ENCODE measurements around the gene ATP5F1E. TPM values are rescaled to one million over a fixed set of nuclear protein-coding genes. Genes with fewer than 3 reads are reported as not detected.

The ATP5F1E gene
- total and polyA plus RNA-seq, 12 donors = 13.3 to 131 (median 55.3) TPM

- TF ChIP-seq POLR2A (IDR thresholded peaks at IDR 0.05) = no peak
- TF ChIP-seq CTCF (IDR thresholded peaks at IDR 0.05) = no peak
- Histone ChIP-seq H3K27ac (no peak overlapping the region), H3K27me3 (no peaks in the 10 kb centered on the region), H3K4me3 (no peak overlapping the region), H3K9me3 (replicated peaks in 1 of 3) (no peaks in the 10 kb centered on the region), H3K4me1 (replicated peaks in 1 of 2) (no peaks in the 10 kb centered on the region), H3K36me3 (replicated peaks in 1 of 2) (peaks cover 0 to 98% of the 10 kb centered on the region in 2 donors)
- peak in 1 of 7 donors; percentile 6 for DNase-seq
- WGBS, 4 donors = 89 to 94% (median 91%) methylated on average over 3 of the region's 3 CpGs
- intact Hi-C loops (cut with DNase I) = no loop called here
Measured at GRCh38 chr20:58992911-58993310, 39.2 kb downstream of the ATP5F1E start.

GRCh38 chr20:58991715-58992114 lies 40.4 kb downstream of the ATP5F1E start:
- H3K27ac ChIP-seq = no peak overlapping the region
- H3K9me3 ChIP-seq (replicated peaks in 1 of 3) = no peaks in the 10 kb centered on the region
- H3K4me1 ChIP-seq (replicated peaks in 1 of 2) = no peaks in the 10 kb centered on the region
- H3K36me3 ChIP-seq (replicated peaks in 1 of 2) = peaks cover 0 to 98% of the 10 kb centered on the region in 2 donors
- 81 to 86% (median 84%) methylated on average over 9 of the region's 9 CpGs for WGBS, 4 donors
- TF ChIP-seq POLR2A (IDR thresholded peaks at IDR 0.05) (no peak), CTCF (IDR thresholded peaks at IDR 0.05) (no peak)
- no peak overlapping the region for H3K4me3 ChIP-seq
- intact Hi-C loops (cut with DNase I) = no loop called here
- H3K27me3 ChIP-seq = no peaks in the 10 kb centered on the region
- DNase-seq = peak in 1 of 7 donors; percentile 17

GRCh38 chr20:58990651-58991445 lies 41.3 kb downstream of the ATP5F1E start:
- intact Hi-C loops (cut with DNase I) = no loop called here
- TF ChIP-seq CTCF (IDR thresholded peaks at IDR 0.05) = no peak
- TF ChIP-seq POLR2A (IDR thresholded peaks at IDR 0.05) = no peak
- peaks cover 0 to 98% of the 10 kb centered on the region in 2 donors for H3K36me3 ChIP-seq (replicated peaks in 1 of 2)
- H3K27ac ChIP-seq = no peak overlapping the region
- WGBS, 4 donors = 82 to 89% (median 88%) methylated on average over 10 to 14 of the region's 14 CpGs
- DNase-seq = peak in 1 of 7 donors; percentile 19
- H3K4me3 ChIP-seq = no peak overlapping the region
- no peaks in the 10 kb centered on the region for H3K27me3 ChIP-seq
- H3K4me1 ChIP-seq (replicated peaks in 1 of 2) = no peaks in the 10 kb centered on the region
- no peaks in the 10 kb centered on the region for H3K9me3 ChIP-seq (replicated peaks in 1 of 3)

GRCh38 chr20:58989196-58989595 lies 42.9 kb downstream of the ATP5F1E start:
- Histone ChIP-seq H3K27me3 (no peaks in the 10 kb centered on the region), H3K9me3 (replicated peaks in 1 of 3) (no peaks in the 10 kb centered on the region), H3K4me3 (no peak overlapping the region), H3K4me1 (replicated peaks in 1 of 2) (no peaks in the 10 kb centered on the region), H3K36me3 (replicated peaks in 1 of 2) (peaks cover 0 to 83% of the 10 kb centered on the region in 2 donors), H3K27ac (no peak overlapping the region)
- DNase-seq = peak in 3 of 7 donors; percentile 6 to 45 (median 17)
- TF ChIP-seq CTCF (IDR thresholded peaks at IDR 0.05) (no peak), POLR2A (IDR thresholded peaks at IDR 0.05) (no peak)
- 84 to 90% (median 88%) methylated on average over 10 of the region's 10 CpGs for WGBS, 4 donors
- intact Hi-C loops (cut with DNase I) = loop anchor here (10.0 kb wide), 2 partner anchors 46 to 114 kb away; partner anchors contain the start of gene ATP5F1E (in 1 of the 2)

Measured in adrenal gland (tissue), 12 donors.